RWPE1 (cell line): Measurements from ENCODE around the gene IL18RAP.

Experiments
- CTCF ChIA-PET: fragments of 350-600 bp; sonication (Branson Sonifier 250); formaldehyde crosslinking; extraction: SDS; loops from one replicate; lab custom pipeline; 2021; lab: Yijun Ruan, JAX
- POLR2A ChIA-PET: fragments of 400-600 bp; formaldehyde crosslinking; extraction: SDS; loops from one replicate; lab custom pipeline; 2020; ENCODE audit warnings: antibody characterized with exemption; ENCODE audit not compliant: low non-redundant PET; lab: Yijun Ruan, JAX
- DNase-seq: peaks from one replicate; pipeline ENCODE4 v3.0.0; 2012; ENCODE audit warnings: low spot score
- H3K27ac ChIP-seq: fragments of 450-650 bp; 2 replicates; pipeline ENCODE4 v1.5.1; 2017
- TF ChIP-seq, protein P1 (sequence below): fragments of 450-650 bp; conservative IDR thresholded peaks from 2 replicates; pipeline ENCODE4 v1.5.1; 2017; ENCODE audit warnings: low read depth, mild to moderate bottlenecking

The IL18RAP gene

GRCh38 chr2:102427249-102427648 lies 4.3 kb downstream of the IL18RAP start:
- CTCF ChIA-PET: interaction anchor here (0.6 kb wide), 2 partner anchors 16 to 188 kb away, joined by 4 to 5 read pairs; no protein-coding TSS in a partner anchor
- POLR2A ChIA-PET: no interaction called here
- no peak for DNase-seq
- H3K27ac ChIP-seq: no peak overlapping the region
- TF ChIP-seq, protein P1, sequence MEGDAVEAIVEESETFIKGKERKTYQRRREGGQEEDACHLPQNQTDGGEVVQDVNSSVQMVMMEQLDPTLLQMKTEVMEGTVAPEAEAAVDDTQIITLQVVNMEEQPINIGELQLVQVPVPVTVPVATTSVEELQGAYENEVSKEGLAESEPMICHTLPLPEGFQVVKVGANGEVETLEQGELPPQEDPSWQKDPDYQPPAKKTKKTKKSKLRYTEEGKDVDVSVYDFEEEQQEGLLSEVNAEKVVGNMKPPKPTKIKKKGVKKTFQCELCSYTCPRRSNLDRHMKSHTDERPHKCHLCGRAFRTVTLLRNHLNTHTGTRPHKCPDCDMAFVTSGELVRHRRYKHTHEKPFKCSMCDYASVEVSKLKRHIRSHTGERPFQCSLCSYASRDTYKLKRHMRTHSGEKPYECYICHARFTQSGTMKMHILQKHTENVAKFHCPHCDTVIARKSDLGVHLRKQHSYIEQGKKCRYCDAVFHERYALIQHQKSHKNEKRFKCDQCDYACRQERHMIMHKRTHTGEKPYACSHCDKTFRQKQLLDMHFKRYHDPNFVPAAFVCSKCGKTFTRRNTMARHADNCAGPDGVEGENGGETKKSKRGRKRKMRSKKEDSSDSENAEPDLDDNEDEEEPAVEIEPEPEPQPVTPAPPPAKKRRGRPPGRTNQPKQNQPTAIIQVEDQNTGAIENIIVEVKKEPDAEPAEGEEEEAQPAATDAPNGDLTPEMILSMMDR: no peak

GRCh38 chr2:102428573-102428972 lies 5.6 kb downstream of the IL18RAP start:
- ChIA-PET CTCF (no interaction called here), POLR2A (no interaction called here)
- DNase-seq: no peak
- TF ChIP-seq, protein P1: no peak
- no peak overlapping the region for H3K27ac ChIP-seq

GRCh38 chr2:102432386-102432785 lies 9.4 kb downstream of the IL18RAP start:
- no peak for DNase-seq
- ChIA-PET POLR2A (no interaction called here), CTCF (no interaction called here)
- H3K27ac ChIP-seq: no peak overlapping the region
- TF ChIP-seq, protein P1: no peak

DNA sequence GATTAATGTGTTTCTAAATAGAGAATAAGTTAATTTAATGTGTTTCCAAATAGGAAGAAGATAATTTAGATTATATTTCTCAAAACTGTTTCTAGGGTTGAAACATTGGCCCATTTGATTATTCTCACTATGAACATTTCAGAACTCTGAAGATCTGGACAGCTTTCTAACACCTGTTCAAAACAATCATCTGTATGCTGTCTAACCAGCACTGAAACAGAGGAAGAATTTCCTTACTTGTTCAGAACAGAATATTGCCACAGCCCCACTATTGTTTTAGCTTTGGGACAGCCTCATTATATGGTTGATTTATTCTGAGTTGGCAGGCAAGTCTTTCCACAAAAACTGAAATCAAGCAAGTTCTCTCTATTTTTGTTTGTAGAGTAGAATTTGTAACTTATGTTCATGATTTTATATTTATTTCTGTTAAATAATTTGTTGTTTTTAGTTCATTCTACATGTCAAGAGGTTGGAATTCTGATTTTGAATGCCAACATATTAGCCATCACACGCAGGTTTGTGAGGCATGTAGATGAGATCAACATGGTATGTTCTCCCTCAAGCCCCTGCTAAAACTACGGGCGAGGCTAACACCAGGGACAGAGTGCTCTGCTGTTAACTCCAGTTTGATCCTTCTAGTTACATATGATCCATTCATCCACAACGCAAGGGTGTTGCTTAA lies 11.2 kb downstream of the IL18RAP start:
- POLR2A ChIA-PET: no interaction called here
- TF ChIP-seq, protein P1: no peak
- no peak for DNase-seq
- no peak overlapping the region for H3K27ac ChIP-seq
- CTCF ChIA-PET: no interaction called here

GRCh38 chr2:102434655-102435381 lies 11.9 kb downstream of the IL18RAP start:
- H3K27ac ChIP-seq: no peak overlapping the region
- POLR2A ChIA-PET: no interaction called here
- TF ChIP-seq, protein P1: no peak
- DNase-seq: no peak
- CTCF ChIA-PET: interaction anchor here (0.5 kb wide), 1 partner anchor 12 kb away, joined by 3 read pairs; the partner anchor contains the start of gene IL18RAP

DNA sequence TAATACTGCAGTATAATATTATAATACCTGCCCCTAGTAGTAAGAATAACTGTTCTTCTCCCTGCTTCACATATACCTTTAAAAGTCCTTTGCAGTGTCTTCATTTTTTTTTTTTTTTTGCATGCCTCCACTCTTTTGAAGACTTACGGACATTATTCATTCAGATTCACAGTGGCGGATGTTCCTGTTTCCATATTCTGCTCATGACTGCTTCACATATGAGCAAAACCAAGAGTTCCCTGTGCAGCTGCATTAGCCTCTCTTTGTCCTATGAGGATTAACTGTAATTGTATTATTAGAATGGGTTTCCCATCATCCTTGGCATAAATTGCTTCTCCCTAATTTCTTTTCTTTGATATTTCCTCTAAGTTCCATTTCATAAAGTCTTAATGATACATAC lies 12.8 kb downstream of the IL18RAP start:
- TF ChIP-seq, protein P1: no peak
- H3K27ac ChIP-seq: no peak overlapping the region
- ChIA-PET POLR2A (no interaction called here), CTCF (interaction anchor here (1.1 kb wide), 1 partner anchor 195 kb away, joined by 4 read pairs; no protein-coding TSS in a partner anchor)
- no peak for DNase-seq
